Endothelial cell of umbilical vein (primary cell): ENCODE results near the gene COL16A1. TPM values are rescaled to one million over a fixed set of nuclear protein-coding genes. Genes with fewer than 3 reads are reported as not detected.

Experiments
- BruUV-seq: library from RNA; stranded (reverse); fragments of 400-500 nt; replicated peaks from 2 replicates; lab custom pipeline; 2021; lab: Mats Ljungman, UMichigan
- CTCF ChIA-PET: fragments of 300-600, 350-600 bp; sonication (Branson Sonifier 250); formaldehyde crosslinking; loops from one replicate; lab custom pipeline; 2021; ENCODE audit warnings: antibody characterized with exemption, inconsistent platforms; lab: Charles Lee
- POLR2A ChIA-PET: fragments of 300-600, 350-600 bp; sonication (Branson Sonifier 250); formaldehyde crosslinking; loops from one replicate; lab custom pipeline; 2021; ENCODE audit warnings: antibody characterized with exemption, inconsistent platforms; lab: Charles Lee
- DNase-seq: peaks from one replicate; pipeline ENCODE4 v3.0.0-alpha.2; 2011; ENCODE audit warnings: low read depth, low spot score
- FAIRE-seq: peaks from 2 replicates; lab custom pipeline; 2011; peaks lifted over from hg19 to GRCh38; lab: Jason Lieb, UNC
- H2AFZ ChIP-seq: 2 replicates; pipeline ENCODE4 v1.6.0; 2012; ENCODE audit warnings: low read depth, low read length, control low read depth, inconsistent platforms
- H3K27ac ChIP-seq: 2 replicates; pipeline ENCODE4 v1.5.1; 2011; ENCODE audit warnings: low read depth, mild to moderate bottlenecking, control low read depth, low read length, moderate library complexity; ENCODE audit not compliant: insufficient read depth
- H3K27me3 ChIP-seq, 2 experiments: 2 replicates each; pipeline versions ENCODE4 v1.6.0 to v1.6.1; 2011; ENCODE audit warnings: low read length in 2 of 2, mixed read lengths in 1 of 2; ENCODE audit not compliant: control insufficient read depth in 2 of 2, insufficient read depth in 2 of 2
- H3K36me3 ChIP-seq, 2 experiments: 2 replicates in 1 of 2; 3 replicates in 1 of 2; pipeline ENCODE4 v1.5.1; 2011; ENCODE audit warnings: low read length in 2 of 2, mild to moderate bottlenecking in 1 of 2, moderate library complexity in 1 of 2; ENCODE audit not compliant: control insufficient read depth in 2 of 2, insufficient read depth in 2 of 2; ENCODE audit errors: extremely low read depth in 1 of 2
- H3K4me1 ChIP-seq: 3 replicates; pipeline ENCODE4 v1.5.1; 2011; ENCODE audit warnings: mild to moderate bottlenecking, low read length; ENCODE audit not compliant: control insufficient read depth, insufficient read depth; ENCODE audit errors: extremely low read depth
- H3K4me2 ChIP-seq: 2 replicates; pipeline ENCODE4 v1.6.1; 2011; ENCODE audit warnings: low read length, control low read depth, mixed read lengths; ENCODE audit not compliant: insufficient read depth
- H3K4me3 ChIP-seq, 3 experiments: fragments of 200-600 bp in 1 of 3; sonication (generic), shearing (Covaris generic) in 1 of 3; replicated peaks in 1 of 3; 2 replicates each; pipeline ENCODE4 v1.5.1; 2011 to 2016; ENCODE audit warnings: control low read depth in 3 of 3, low read length in 3 of 3, mild to moderate bottlenecking in 2 of 3, inconsistent platforms in 1 of 3, low read depth in 1 of 3, moderate library complexity in 1 of 3; ENCODE audit not compliant: insufficient read depth in 1 of 3
- H3K79me2 ChIP-seq: 2 replicates; pipeline ENCODE4 v1.6.0; 2012; ENCODE audit warnings: low read length, inconsistent platforms; ENCODE audit not compliant: control insufficient read depth, insufficient read depth
- H3K9ac ChIP-seq: replicated peaks from 2 replicates; pipeline ENCODE3; 2011; ENCODE audit warnings: low read length, control low read depth; ENCODE audit not compliant: insufficient read depth; ENCODE audit errors: extremely low read depth
- H3K9me1 ChIP-seq: replicated peaks from 3 replicates; pipeline ENCODE4 v1.6.0; 2011; ENCODE audit warnings: mild to moderate bottlenecking, low read length; ENCODE audit not compliant: control insufficient read depth, insufficient read depth; ENCODE audit errors: extremely low read depth
- H3K9me3 ChIP-seq: replicated peaks from 2 replicates; pipeline ENCODE4 v1.5.1; 2012; ENCODE audit warnings: low read length, inconsistent platforms; ENCODE audit not compliant: control insufficient read depth, insufficient read depth
- H4K20me1 ChIP-seq: replicated peaks from 2 replicates; pipeline ENCODE3; 2011; ENCODE audit warnings: mild to moderate bottlenecking, low read length; ENCODE audit not compliant: control insufficient read depth, insufficient read depth; ENCODE audit errors: extremely low read depth
- CTCF ChIP-seq, 2 donors: IDR thresholded peaks; 1 replicate in 1 of 2; 2 replicates in 1 of 2; pipeline ENCODE4 v1.5.1; 2011; ENCODE audit warnings: low read length in 2 of 2, mild to moderate bottlenecking in 2 of 2, moderate library complexity in 2 of 2, control low read depth in 1 of 2, inconsistent platforms in 1 of 2, low read depth in 1 of 2; ENCODE audit not compliant: insufficient read depth in 1 of 2; ENCODE audit errors: extremely low read depth in 1 of 2
- EZH2 ChIP-seq: IDR thresholded peaks from 2 replicates; pipeline ENCODE4 v1.6.1; 2012; ENCODE audit warnings: borderline replicate concordance, low read depth, mild to moderate bottlenecking, moderate library complexity, low read length, inconsistent platforms; ENCODE audit not compliant: severe bottlenecking
- FOS ChIP-seq: IDR thresholded peaks from 2 replicates; pipeline ENCODE4 v1.6.1; 2011; ENCODE audit warnings: mild to moderate bottlenecking, low read length, moderate library complexity, borderline replicate concordance; ENCODE audit not compliant: insufficient read depth
- GATA2 ChIP-seq: IDR thresholded peaks from 2 replicates; pipeline ENCODE4 v1.7.0; 2011; ENCODE audit warnings: low read depth, mild to moderate bottlenecking, moderate library complexity, mixed read lengths, low read length; ENCODE audit not compliant: insufficient read length, insufficient read depth
- JUN ChIP-seq: IDR thresholded peaks from 2 replicates; pipeline ENCODE4 v1.6.1; 2011; ENCODE audit warnings: borderline replicate concordance, low read depth; ENCODE audit not compliant: insufficient read length, insufficient read depth
- MAX ChIP-seq: IDR thresholded peaks from 2 replicates; pipeline ENCODE4 v1.6.1; 2011; ENCODE audit not compliant: insufficient read depth, insufficient read length
- MYC ChIP-seq: IDR thresholded peaks from one replicate; pipeline ENCODE4 v1.6.1; 2011; ENCODE audit warnings: mild to moderate bottlenecking, low read depth, low read length
- POLR2A ChIP-seq: IDR thresholded peaks from 2 replicates; pipeline ENCODE4 v1.6.1; 2012; ENCODE audit warnings: low read depth, mild to moderate bottlenecking, control low read depth, low read length
- POLR2AphosphoS5 ChIP-seq: IDR thresholded peaks from 2 replicates; pipeline ENCODE4 v1.6.1; 2012; ENCODE audit warnings: low read depth, mild to moderate bottlenecking, control low read depth, low read length, moderate library complexity; ENCODE audit not compliant: insufficient read depth
- dilution Hi-C: fragments of 300-500 bp; cut with MboI; formaldehyde crosslinking; loops from one replicate; pipeline ENCODE4 v1.15.0; 2019; ENCODE audit warnings: low sequenced_read_pairs; ENCODE audit not compliant: extremely low pct_ligation_motif_present
- intact Hi-C: fragments of 100-400 bp; cut with micrococcal nuclease; formaldehyde crosslinking; loops from one replicate; pipeline ENCODE4 v1.10.0; 2022
- polyA plus RNA-seq, 4 experiments: library from polyadenylated mRNA; depleted of rRNA in 3 of 4; stranded (reverse) in 3 of 4; unstranded in 1 of 4; fragments of >200 nt; gene quantifications; 2 replicates each; pipeline versions ENCODE4 v1.2.1 to v1.2.3, GENCODE V29; 2011 to 2012; ENCODE audit warnings: missing spikeins in 1 of 4
- total RNA-seq: library from RNA; stranded (reverse); gene quantifications from 2 replicates; pipeline ENCODE4 v1.2.3, GENCODE V29; 2021

COL16A1 gene
- total and polyA plus RNA-seq, 2 donors (not counting 3 experiments of a cell fraction or from before 2014, with no cell fraction given), result 0.68 to 1.2 TPM

DNA sequence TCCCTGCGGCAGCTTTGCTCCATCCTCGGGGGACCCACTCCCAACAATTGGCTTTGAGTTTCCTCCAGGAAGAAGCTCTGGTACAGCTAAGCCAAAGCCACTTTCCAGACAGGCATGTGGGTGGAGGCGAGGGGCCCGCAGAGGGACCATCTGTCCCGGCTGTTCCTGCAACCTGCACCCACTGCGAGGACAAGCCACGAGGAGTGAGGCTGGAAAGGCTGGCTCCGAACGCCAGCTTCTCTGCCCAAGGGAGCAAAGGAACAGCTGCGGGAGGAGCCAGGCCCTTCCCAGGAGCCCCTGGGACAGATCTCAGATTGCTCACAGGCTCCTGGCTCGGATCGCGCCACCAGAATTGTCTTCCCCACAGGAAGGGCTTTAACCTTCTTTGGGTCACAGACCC is 30.8 kb downstream of the COL16A1 start:
- H3K9ac ChIP-seq, result no peak overlapping the region
- H3K9me1 ChIP-seq, result no peaks in the 10 kb centered on the region
- no peaks in the 10 kb centered on the region for H3K36me3 ChIP-seq
- H3K27ac ChIP-seq, result no peak overlapping the region
- peaks cover 13% of the 10 kb centered on the region for H3K4me1 ChIP-seq
- BruUV-seq, result no TSS peak
- no peak for TF ChIP-seq FOS
- no peak for TF ChIP-seq MYC
- no peak for TF ChIP-seq JUN
- TF ChIP-seq MAX, result no peak
- no peak for TF ChIP-seq EZH2
- no peak for TF ChIP-seq GATA2
- no peak for TF ChIP-seq POLR2AphosphoS5
- no peak for TF ChIP-seq CTCF (IDR thresholded peaks at IDR 0.05; ENCODE audit: extremely low read depth in 1 of 2, insufficient read depth in 1 of 2, low read depth in 1 of 2, low read length in 2 of 2)
- no peak for TF ChIP-seq POLR2A
- H2AFZ ChIP-seq, result no peak overlapping the region
- dilution Hi-C loops (no loop called here), intact Hi-C loops (no loop called here)
- DNase-seq, result no peak
- FAIRE-seq, result no peak
- CTCF ChIA-PET, result interaction anchor here (0.8 kb wide), 1 partner anchor 44 kb away, joined by 3 read pairs; no protein-coding TSS in a partner anchor
- H3K79me2 ChIP-seq, result no peaks in the 10 kb centered on the region
- no peaks in the 10 kb centered on the region for H3K9me3 ChIP-seq
- POLR2A ChIA-PET, result no interaction called here
- no peaks in the 10 kb centered on the region for H4K20me1 ChIP-seq
- H3K4me2 ChIP-seq, result no peak overlapping the region
- no peak overlapping the region for H3K4me3 ChIP-seq
- no peaks in the 10 kb centered on the region for H3K27me3 ChIP-seq
